ENCODE results near the gene TMEM256.

Gene TMEM256

GRCh38 chr17:7408252-7408727 lies 4.4 kb upstream of the TMEM256 start:
- DNase-seq (ENCODE audit: low read depth in 2 of 2): no peak

DNA sequence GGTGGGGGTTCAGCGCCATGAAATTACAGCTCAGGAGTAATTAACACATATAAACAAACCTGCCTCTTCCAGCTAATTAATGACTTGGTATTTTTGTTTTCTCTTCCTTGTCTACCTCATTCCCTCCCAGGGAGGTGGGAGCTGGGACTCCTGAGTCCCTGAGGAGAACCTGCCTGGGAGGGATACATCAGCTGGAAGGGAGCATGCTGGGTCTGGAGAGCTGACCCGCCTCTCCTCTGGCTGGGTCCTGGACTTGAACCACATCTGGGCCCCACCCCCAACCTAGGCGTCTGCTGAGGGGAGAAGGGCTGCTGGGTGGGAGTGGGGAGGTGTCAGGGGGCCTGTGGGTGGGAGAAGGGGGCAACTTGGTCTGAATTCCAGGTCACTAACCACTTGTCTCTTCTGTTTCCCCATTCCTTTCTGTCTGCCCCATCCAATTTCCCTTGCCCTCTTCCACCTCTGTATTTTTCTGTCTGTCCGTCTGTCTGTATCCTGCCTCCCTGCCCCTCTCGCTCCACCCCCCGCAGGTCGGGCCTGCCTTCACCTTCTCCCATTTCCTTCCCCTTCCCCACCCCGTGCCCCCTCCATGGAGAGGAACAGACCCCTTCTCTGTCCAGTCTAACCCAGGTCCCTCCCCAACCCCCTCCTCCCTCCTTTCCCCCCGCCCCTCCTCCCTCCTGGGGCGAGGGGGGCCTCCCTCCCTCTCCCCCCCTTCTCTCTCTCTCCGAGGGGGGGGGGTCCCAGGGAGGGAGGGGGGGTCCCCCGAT lies 3.8 kb upstream of the TMEM256 start, which contains the start of gene NLGN2:
NLGN2 (plus strand) TSS at position 361 of the 767 bp plus-strand sequence. CDS start 411 bp downstream, outside the sequence.
- no peak for DNase-seq (ENCODE audit: low read depth in 2 of 2)

DNA sequence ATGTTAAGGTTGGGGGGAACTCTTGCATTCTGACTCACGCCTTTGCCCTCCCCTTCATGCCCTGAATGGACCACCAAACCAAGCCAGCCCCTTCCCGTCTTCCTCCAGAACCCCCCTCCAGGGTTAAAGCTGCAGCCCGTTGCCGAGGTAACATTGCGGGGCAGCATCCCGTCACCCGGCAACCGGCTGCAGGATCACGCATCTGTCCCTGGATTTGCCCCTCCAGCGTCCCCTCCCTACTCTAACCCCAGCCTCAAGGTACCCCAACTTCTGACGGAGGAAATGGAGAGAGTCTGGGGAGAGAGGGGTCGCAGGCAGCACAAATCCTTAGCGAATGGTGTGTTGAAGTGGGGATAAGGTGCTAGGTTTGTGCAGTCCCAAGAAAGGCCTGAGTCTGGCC lies 3.2 kb upstream of the TMEM256 start:
- DNase-seq (ENCODE audit: low read depth in 2 of 2): no peak

GRCh38 chr17:7406235-7406825 lies 2.4 kb upstream of the TMEM256 start:
- DNase-seq (ENCODE audit: low read depth in 2 of 2): no peak

- no peak for DNase-seq (ENCODE audit: low read depth in 2 of 2)
These were observed 1.7 kb upstream of the TMEM256 start for GRCh38 chr17:7405350-7406234.

GRCh38 chr17:7404737-7405349 lies 946 bp upstream of the TMEM256 start:
- no peak for DNase-seq (ENCODE audit: low read depth in 2 of 2)

- peak in 1 of 2 experiments; percentile 18 for DNase-seq (ENCODE audit: low read depth in 2 of 2)
These were observed 245 bp downstream of the TMEM256 start for GRCh38 chr17:7403727-7403976.

GRCh38 chr17:7403043-7403726 lies 712 bp downstream of the TMEM256 start:
- DNase-seq (ENCODE audit: low read depth in 2 of 2): no peak

DNA sequence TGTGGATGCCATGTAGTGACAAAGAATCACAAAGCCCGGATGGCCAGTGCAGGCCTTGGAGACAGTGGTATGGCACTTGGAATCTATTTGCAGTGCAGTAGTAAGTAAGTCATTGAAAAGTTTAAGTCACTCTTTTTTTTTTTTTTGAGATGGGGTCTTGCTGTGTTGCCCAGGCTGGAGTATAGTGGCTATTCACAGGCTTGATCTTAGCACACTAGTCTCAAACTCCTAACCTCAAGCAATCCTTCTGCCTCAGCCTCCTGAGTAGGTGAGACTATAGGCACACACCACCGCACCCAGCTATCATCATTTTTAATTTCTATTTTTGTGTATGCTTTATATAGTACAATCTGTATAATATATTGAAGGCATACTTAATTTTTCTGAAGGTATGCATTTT lies 5.3 kb downstream of the TMEM256 start:
- no peak for DNase-seq (ENCODE audit: low read depth in 2 of 2)

GRCh38 chr17:7396147-7396546 lies 7.8 kb downstream of the TMEM256 start:
- no peak for DNase-seq (ENCODE audit: low read depth in 2 of 2)

- DNase-seq (ENCODE audit: low read depth in 2 of 2): peak; percentile 56
These were observed 9.3 kb downstream of the TMEM256 start, which contains the start of gene PLSCR3 for GRCh38 chr17:7394452-7395191. Gene PLSCR3, minus strand, starts transcription at chr17:7394525. Its CDS starts 415 bp downstream, at chr17:7394110.

- DNase-seq (ENCODE audit: low read depth in 2 of 2): no peak
These were observed 10.1 kb downstream of the TMEM256 start for GRCh38 chr17:7393613-7394451.

- DNase-seq (ENCODE audit: low read depth in 2 of 2): no peak
These were observed 10.9 kb downstream of the TMEM256 start for GRCh38 chr17:7392696-7393612.

DNA sequence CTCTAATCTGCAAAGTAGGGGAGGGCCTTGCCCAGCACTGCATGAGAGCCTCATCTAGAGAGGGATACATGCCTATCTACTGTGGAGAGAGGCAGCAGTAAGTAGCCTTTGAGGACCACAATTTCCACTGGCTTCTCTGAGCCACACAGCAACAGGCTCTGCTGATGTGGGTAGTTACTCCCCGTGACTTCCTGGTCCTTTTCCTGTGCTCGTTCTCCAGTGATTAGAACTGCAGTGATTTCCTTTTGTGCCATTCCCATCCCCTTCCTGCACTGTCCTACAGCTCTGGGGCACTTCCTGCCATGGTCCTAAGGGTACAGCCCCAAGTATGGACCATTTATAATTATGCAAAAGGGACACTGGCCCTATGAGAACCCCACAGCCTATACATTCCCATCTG lies 12.6 kb downstream of the TMEM256 start:
- DNase-seq (ENCODE audit: low read depth in 2 of 2): no peak

DNA sequence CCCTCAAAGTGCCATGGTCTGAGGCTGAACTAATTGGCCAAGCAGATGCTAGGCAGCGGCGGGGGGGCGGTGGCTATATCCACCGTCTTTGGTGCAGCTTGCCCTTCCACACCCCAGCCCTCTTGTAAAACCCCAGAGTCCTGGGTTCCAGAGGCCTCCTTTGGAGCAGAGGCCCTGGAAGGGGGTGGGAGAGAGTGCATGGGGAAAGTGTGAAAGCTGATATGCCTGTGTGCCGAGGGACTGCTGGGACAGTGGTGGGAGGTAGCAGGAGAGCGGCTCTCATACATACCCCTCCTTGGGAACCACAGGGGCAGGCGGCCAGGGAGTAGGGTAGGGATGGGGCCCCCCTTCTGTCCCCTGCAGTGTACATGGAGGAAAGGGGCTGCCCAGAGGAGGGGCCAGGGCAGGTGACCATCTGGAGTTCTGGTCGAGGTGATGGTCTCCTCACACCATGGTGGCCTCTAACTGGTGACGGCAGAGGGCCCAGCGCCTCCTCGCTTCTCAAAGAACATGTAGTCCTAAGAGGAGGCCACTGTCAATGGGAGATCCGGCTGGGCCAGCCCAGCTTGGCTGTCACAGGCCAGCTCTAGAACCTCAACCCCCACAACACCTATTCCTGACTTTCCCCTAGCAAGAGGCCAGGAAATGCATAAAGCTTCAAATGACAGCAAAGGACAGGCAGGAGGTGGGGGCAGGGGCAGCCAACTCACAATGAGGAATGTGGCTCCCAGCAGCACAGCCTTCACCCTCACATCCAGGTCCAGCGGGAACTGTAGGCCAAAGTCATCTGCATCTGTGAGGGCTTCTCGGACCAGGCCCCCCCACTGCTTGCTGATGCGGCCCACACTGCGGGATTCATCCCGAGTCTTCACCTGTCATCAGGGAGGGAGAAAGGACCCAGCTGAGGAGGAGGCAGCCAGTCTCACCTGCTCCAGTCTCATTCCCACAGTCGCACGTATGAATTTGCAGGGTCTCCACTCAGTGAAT lies 13.7 kb downstream of the TMEM256 start:
- no peak for DNase-seq (ENCODE audit: low read depth in 2 of 2)

- no peak for DNase-seq (ENCODE audit: low read depth in 2 of 2)
These were observed 15.0 kb downstream of the TMEM256 start for GRCh38 chr17:7388856-7389255.

DNA sequence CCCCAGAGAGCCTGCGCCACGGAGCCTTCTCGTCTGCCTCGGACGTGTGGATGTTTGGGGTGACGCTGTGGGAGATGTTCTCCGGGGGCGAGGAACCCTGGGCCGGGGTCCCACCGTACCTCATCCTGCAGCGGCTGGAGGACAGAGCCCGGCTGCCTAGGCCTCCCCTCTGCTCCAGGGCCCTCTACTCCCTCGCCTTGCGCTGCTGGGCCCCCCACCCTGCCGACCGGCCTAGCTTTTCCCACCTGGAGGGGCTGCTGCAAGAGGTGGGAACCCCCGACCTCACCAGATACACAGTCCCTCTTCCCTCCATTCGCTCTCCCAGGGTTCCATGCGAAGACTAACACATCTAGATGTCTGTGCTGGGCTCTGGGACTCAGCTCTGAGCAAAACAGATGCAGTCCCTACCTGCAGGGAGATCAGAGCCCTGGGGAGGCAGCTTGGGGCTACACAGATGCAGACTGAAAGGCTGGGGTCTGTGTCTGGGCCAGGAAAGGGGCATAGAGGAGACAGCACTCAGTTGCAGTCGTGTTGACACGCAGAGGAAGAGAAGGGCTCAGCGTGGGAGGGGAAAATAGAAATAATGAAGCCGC lies 19.3 kb downstream of the TMEM256 start:
- no peak for DNase-seq (ENCODE audit: low read depth in 2 of 2)
